Activated CD8-positive, alpha-beta memory T cell treated with anti-CD3 and anti-CD28 coated beads for 48 hours (primary cell): ENCODE data around the gene S100A7.
"Not testable (repeated sequence)": the region's sequence is repeated elsewhere in the genome, so short reads cannot be mapped to it uniquely, and the experiment has no call there.

Experiments used
- DNase-seq, 3 experiments: peaks; one replicate each; pipeline ENCODE4 v3.0.0-alpha.2; 2020; ENCODE audit warnings: low read depth in 2 of 3, low spot score in 2 of 3

Gene S100A7

GRCh38 chr1:153478047-153478691 is 17.7 kb upstream of the S100A7 start:
- DNase-seq, result no peak

GRCh38 chr1:153476491-153477093 is 16.1 kb upstream of the S100A7 start:
- DNase-seq, result no peak

- DNase-seq, result no peak
Observed at GRCh38 chr1:153475282-153475681, 14.8 kb upstream of the S100A7 start.

GRCh38 chr1:153474347-153474746 is 13.9 kb upstream of the S100A7 start:
- DNase-seq, result no peak

- no peak for DNase-seq
Observed at GRCh38 chr1:153470707-153471106, 10.3 kb upstream of the S100A7 start.

GRCh38 chr1:153466908-153467307 is 6.5 kb upstream of the S100A7 start:
- no peak for DNase-seq

GRCh38 chr1:153465811-153466636 is 5.6 kb upstream of the S100A7 start:
- DNase-seq, result peak; percentile 36 to 67 (median 47)

- DNase-seq, result not testable (repeated sequence)
Observed at GRCh38 chr1:153462741-153463140, 2.3 kb upstream of the S100A7 start.

- no peak for DNase-seq
Observed at GRCh38 chr1:153459655-153460054, 796 bp downstream of the S100A7 start.

GRCh38 chr1:153456396-153456795 is 4.1 kb downstream of the S100A7 start:
- DNase-seq, result no peak

- DNase-seq, result not testable (repeated sequence)
Observed at GRCh38 chr1:153448851-153449250, 11.6 kb downstream of the S100A7 start.

- DNase-seq, result no peak
Observed at GRCh38 chr1:153447498-153448170, 12.8 kb downstream of the S100A7 start.

GRCh38 chr1:153444078-153444477 is 16.4 kb downstream of the S100A7 start:
- no peak for DNase-seq

- DNase-seq, result no peak
Observed at GRCh38 chr1:153443486-153443885, 17.0 kb downstream of the S100A7 start.

GRCh38 chr1:153441238-153441755 is 19.2 kb downstream of the S100A7 start:
- DNase-seq, result no peak

GRCh38 chr1:153439273-153439672 is 21.2 kb downstream of the S100A7 start:
- DNase-seq, result no peak

- no peak for DNase-seq
Observed at GRCh38 chr1:153438599-153438998, 21.9 kb downstream of the S100A7 start.

- no peak for DNase-seq
Observed at GRCh38 chr1:153437236-153437635, 23.2 kb downstream of the S100A7 start.

GRCh38 chr1:153434746-153435455 is 25.6 kb downstream of the S100A7 start:
- no peak for DNase-seq

- DNase-seq, result no peak
Observed at GRCh38 chr1:153432874-153433681, 27.4 kb downstream of the S100A7 start.
